ENCODE data around the gene NKX2-4. TPM values are rescaled to one million over a fixed set of nuclear protein-coding genes. Genes with fewer than 3 reads are reported as not detected.
A peak's percentile ranks its signal among the peaks of the same experiment; 100 is the strongest.

The NKX2-4 gene
- total and polyA plus RNA-seq, 2 donors (not counting 1 experiment from before 2014, with no cell fraction given) = not detected

DNA sequence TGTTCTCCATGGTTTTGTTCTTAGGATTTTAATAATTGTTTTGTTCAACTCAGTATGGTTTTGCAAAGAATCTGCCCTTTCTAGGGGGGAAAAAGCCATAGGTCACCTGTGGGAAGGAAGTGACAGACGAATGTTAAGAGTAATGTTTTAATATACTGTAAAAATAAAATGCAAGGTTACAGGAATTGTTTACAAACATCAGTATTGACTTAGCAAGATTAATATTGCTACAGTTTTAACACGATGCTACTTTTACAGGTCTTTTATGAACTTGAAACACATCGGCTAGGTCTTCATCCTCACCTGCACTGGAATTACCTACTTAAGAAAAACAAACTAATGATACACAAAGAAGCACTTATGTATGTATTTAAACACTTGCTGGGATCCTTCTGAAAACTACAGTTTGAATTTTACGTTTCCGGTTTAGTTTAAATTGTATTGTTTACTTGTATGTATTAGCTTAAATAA lies 1.7 kb upstream of the NKX2-4 start:
- TF ChIP-seq, protein P1, sequence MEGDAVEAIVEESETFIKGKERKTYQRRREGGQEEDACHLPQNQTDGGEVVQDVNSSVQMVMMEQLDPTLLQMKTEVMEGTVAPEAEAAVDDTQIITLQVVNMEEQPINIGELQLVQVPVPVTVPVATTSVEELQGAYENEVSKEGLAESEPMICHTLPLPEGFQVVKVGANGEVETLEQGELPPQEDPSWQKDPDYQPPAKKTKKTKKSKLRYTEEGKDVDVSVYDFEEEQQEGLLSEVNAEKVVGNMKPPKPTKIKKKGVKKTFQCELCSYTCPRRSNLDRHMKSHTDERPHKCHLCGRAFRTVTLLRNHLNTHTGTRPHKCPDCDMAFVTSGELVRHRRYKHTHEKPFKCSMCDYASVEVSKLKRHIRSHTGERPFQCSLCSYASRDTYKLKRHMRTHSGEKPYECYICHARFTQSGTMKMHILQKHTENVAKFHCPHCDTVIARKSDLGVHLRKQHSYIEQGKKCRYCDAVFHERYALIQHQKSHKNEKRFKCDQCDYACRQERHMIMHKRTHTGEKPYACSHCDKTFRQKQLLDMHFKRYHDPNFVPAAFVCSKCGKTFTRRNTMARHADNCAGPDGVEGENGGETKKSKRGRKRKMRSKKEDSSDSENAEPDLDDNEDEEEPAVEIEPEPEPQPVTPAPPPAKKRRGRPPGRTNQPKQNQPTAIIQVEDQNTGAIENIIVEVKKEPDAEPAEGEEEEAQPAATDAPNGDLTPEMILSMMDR (conservative IDR thresholded peaks at IDR 0.05 in 1 of 2, IDR thresholded peaks at IDR 0.05 in 1 of 2; ENCODE audit: low read depth in 1 of 2, low read length in 2 of 2) = no peak
- TF ChIP-seq EZH2 (IDR thresholded peaks at IDR 0.05; ENCODE audit: low read length, missing control alignments) = peak; percentile 61
- Histone ChIP-seq H3K79me2 (ENCODE audit: control insufficient read depth, insufficient read depth, low read length) (no peaks in the 10 kb centered on the region), H3K4me1 (ENCODE audit: control insufficient read depth, extremely low read depth, insufficient read depth, low read length) (no peaks in the 10 kb centered on the region), H3K36me3 (ENCODE audit: control insufficient read depth, insufficient read depth, low read length) (no peaks in the 10 kb centered on the region), H2AFZ (ENCODE audit: low read length) (no peak overlapping the region), H3K4me2 (ENCODE audit: extremely low read depth, insufficient read depth, low read length) (no peak overlapping the region), H3K27ac (ENCODE audit: insufficient read depth, low read length) (no peak overlapping the region), H3K9ac (ENCODE audit: insufficient read depth, low read length) (no peak overlapping the region), H4K20me1 (ENCODE audit: control insufficient read depth, extremely low read depth, insufficient read depth, low read length) (no peaks in the 10 kb centered on the region), H3K4me3 (replicated peaks in 1 of 4; ENCODE audit: control extremely low read depth in 1 of 4, insufficient read depth in 1 of 4, low read depth in 3 of 4, low read length in 4 of 4) (no peak overlapping the region), H3K27me3 (ENCODE audit: control insufficient read depth, insufficient read depth, low read length) (peaks cover 51% of the 10 kb centered on the region), H3K9me3 (ENCODE audit: control insufficient read depth, insufficient read depth, low read depth, low read length) (no peaks in the 10 kb centered on the region)
- DNase-seq (ENCODE audit: low read depth in 2 of 2) = no peak

DNA sequence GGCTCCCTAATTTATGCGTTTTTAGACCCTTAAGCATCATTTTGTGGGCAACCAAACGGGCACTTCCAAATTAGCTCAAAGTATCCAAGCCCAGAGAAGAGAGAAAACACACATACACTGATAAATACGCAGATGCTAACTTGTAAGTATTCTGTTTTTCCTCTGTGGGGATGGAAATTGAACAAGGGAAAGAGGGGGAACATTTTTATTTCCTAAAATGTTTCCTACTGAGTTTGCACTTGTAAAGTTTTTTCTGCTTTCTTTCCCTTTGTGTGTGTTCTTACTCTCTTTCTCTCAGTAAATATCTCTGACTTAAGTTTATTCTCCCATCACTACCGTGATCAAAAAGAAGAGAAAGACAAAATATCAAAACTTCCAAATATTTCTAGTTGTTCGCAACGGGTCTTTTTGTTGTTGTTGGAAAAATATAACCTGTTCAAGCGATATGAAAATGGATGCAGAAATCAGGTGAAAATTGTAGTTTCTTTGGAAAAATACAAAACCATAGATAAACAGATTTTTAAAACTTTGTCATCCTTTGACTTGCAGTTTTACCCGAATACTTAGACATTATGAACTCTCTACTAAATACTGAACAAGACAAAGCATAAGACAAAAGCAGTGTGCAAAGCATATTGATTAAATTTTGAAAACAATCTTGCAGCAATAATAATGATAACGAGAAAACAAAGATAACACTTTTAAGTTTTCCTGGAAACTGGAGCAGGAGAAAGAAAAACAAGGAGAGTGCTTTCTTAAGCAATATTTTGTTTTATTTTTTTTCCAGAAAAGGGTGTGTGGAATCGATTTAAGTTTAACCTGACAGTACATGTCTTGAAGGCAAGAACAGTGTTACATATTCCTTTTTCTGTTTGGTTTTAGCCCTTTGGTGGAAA lies 1.0 kb upstream of the NKX2-4 start:
- H4K20me1 ChIP-seq (ENCODE audit: control insufficient read depth, extremely low read depth, insufficient read depth, low read length) = no peaks in the 10 kb centered on the region
- no peak overlapping the region for H2AFZ ChIP-seq (ENCODE audit: low read length)
- H3K4me1 ChIP-seq (ENCODE audit: control insufficient read depth, extremely low read depth, insufficient read depth, low read length) = no peaks in the 10 kb centered on the region
- no peak overlapping the region for H3K27ac ChIP-seq (ENCODE audit: insufficient read depth, low read length)
- no peak overlapping the region for H3K4me2 ChIP-seq (ENCODE audit: extremely low read depth, insufficient read depth, low read length)
- no peaks in the 10 kb centered on the region for H3K9me3 ChIP-seq (ENCODE audit: control insufficient read depth, insufficient read depth, low read depth, low read length)
- DNase-seq (ENCODE audit: low read depth in 2 of 2) = no peak
- H3K9ac ChIP-seq (ENCODE audit: insufficient read depth, low read length) = no peak overlapping the region
- H3K27me3 ChIP-seq (ENCODE audit: control insufficient read depth, insufficient read depth, low read length) = peaks cover 51% of the 10 kb centered on the region
- H3K4me3 ChIP-seq (replicated peaks in 1 of 4; ENCODE audit: control extremely low read depth in 1 of 4, insufficient read depth in 1 of 4, low read depth in 3 of 4, low read length in 4 of 4) = no peak overlapping the region
- TF ChIP-seq EZH2 (IDR thresholded peaks at IDR 0.05; ENCODE audit: low read length, missing control alignments) = no peak
- TF ChIP-seq, protein P1 (conservative IDR thresholded peaks at IDR 0.05 in 1 of 2, IDR thresholded peaks at IDR 0.05 in 1 of 2; ENCODE audit: low read depth in 1 of 2, low read length in 2 of 2) = no peak
- H3K36me3 ChIP-seq (ENCODE audit: control insufficient read depth, insufficient read depth, low read length) = no peaks in the 10 kb centered on the region
- H3K79me2 ChIP-seq (ENCODE audit: control insufficient read depth, insufficient read depth, low read length) = no peaks in the 10 kb centered on the region

DNA sequence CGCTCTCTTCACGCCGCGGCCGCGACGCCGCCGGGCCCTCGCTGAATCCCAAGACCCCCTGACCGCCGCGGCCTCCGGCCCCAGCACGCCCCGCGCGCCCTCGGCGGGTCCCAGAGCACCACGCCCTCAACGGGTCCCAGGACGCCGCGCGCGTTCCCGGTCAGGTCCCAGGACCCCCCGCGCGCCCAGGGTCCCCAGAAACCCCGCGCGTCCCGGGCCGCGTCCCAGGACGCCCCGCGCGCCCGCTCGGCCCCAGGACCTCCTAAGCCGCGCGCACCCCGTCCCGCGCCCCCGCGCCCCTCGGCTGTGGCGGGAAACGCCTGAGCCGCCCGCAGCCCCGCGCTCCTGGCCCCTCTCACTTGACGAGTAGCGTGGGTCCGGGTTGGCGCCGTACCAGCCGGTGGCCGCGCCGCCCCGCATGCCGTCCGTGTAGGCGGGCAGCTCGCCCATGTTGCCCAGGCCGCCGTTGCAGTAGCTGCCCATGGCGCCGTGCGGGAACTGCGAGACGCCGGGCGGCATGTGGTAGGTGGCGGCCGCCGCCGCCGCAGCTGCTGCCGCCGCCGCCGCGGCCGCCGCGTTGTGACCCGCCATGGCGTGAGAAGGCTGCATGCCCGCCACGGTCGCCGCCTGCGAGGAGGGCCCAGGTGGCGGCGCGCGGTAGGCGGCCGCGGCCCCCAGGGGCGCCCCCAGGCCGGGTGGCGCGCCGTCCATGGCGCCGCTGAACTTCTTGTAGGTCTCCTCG lies 556 bp downstream of the NKX2-4 start:
- Histone ChIP-seq H3K79me2 (ENCODE audit: control insufficient read depth, insufficient read depth, low read length) (no peaks in the 10 kb centered on the region), H3K36me3 (ENCODE audit: control insufficient read depth, insufficient read depth, low read length) (no peaks in the 10 kb centered on the region), H3K9me3 (ENCODE audit: control insufficient read depth, insufficient read depth, low read depth, low read length) (no peaks in the 10 kb centered on the region), H3K27ac (ENCODE audit: insufficient read depth, low read length) (no peak overlapping the region), H3K4me1 (ENCODE audit: control insufficient read depth, extremely low read depth, insufficient read depth, low read length) (no peaks in the 10 kb centered on the region), H4K20me1 (ENCODE audit: control insufficient read depth, extremely low read depth, insufficient read depth, low read length) (no peaks in the 10 kb centered on the region), H3K9ac (ENCODE audit: insufficient read depth, low read length) (no peak overlapping the region), H3K27me3 (ENCODE audit: control insufficient read depth, insufficient read depth, low read length) (peaks cover 61% of the 10 kb centered on the region), H3K4me2 (ENCODE audit: extremely low read depth, insufficient read depth, low read length) (no peak overlapping the region), H2AFZ (ENCODE audit: low read length) (no peak overlapping the region), H3K4me3 (replicated peaks in 1 of 4; ENCODE audit: control extremely low read depth in 1 of 4, insufficient read depth in 1 of 4, low read depth in 3 of 4, low read length in 4 of 4) (no peak overlapping the region)
- DNase-seq (ENCODE audit: low read depth in 2 of 2) = no peak
- TF ChIP-seq, protein P1 (conservative IDR thresholded peaks at IDR 0.05 in 1 of 2, IDR thresholded peaks at IDR 0.05 in 1 of 2; ENCODE audit: low read depth in 1 of 2, low read length in 2 of 2) = no peak
- no peak for TF ChIP-seq EZH2 (IDR thresholded peaks at IDR 0.05; ENCODE audit: low read length, missing control alignments)
